ENCODE data around the gene WFDC2.

Gene WFDC2

GRCh38 chr20:45501600-45501999 is 32.0 kb downstream of the WFDC2 start:
- no peak for DNase-seq

DNA sequence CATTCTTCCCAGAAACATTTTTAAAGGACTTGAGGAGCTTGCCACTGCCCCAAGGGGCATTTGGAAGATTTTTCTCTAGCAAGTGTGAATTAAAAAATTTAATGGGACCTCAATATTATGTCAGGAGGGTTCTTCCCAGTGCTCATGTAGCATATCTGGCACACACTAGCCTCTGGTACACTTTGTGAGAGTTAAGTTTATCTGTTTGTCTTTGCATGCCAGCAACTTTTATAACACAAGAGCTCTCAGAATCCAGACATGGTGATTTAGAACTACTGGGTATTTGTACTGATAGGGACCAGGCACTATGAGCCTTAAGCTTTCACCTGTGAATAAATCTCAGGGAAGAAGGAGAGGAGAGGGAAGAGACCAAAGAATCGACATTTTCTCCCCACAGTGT is 33.0 kb downstream of the WFDC2 start:
- DNase-seq: no peak

GRCh38 chr20:45503403-45503802 is 33.9 kb downstream of the WFDC2 start:
- DNase-seq: no peak

DNA sequence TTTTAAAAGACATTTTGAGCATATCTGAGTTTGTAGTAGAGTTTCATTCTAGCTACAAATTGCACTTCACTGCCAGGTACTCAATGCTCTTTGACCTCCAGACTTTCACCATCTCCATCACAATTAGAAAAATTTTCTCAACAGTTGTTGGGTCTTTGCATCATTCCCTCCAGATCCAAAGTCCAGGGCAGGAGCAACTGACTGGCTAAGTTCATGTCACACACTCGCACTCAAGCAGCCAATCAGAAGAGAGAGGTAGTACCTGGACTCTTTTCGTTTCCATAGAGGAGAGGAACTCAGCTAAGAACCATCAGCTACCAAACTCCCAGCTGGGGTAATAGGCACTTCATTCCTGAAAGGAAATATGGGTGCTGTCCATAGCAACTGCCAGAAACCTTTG is 36.8 kb downstream of the WFDC2 start:
- DNase-seq: no peak

DNA sequence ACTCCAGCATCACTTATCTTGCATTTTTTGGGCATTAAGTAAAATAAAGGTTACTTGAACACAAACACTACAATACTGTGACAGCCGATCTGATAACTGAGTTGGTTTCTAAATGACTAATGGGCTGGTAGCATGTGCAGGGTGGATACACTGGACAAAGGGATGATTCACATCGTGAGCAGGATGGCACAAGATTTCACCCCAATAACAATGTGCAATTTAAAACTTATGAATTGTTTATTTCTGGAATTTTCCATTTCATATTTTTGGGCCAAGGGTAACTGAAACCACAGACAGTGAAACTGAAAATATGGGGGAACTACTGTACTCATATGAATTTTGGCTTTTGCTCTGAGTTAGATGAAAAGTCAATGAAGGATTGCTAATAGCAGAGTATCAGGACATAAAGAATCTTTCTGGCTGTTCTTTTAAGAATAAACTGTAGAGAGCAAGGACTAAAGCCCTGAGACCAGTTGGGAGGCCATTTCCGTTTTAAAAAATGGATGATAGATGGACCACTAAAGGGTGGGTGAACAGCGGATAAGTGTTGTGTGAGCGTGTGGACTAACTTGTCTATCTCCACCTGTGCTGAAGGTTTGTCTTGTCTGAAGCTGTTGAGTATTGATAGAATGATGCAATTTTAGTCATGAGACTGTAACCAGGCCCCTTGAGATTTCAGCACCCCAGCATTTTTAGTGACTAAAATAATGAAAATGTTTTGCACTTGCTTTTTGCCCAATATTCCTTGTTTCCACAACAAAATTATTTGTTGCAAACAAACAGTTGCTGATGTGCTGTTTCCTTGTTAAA is 37.7 kb downstream of the WFDC2 start:
- DNase-seq: no peak

DNA sequence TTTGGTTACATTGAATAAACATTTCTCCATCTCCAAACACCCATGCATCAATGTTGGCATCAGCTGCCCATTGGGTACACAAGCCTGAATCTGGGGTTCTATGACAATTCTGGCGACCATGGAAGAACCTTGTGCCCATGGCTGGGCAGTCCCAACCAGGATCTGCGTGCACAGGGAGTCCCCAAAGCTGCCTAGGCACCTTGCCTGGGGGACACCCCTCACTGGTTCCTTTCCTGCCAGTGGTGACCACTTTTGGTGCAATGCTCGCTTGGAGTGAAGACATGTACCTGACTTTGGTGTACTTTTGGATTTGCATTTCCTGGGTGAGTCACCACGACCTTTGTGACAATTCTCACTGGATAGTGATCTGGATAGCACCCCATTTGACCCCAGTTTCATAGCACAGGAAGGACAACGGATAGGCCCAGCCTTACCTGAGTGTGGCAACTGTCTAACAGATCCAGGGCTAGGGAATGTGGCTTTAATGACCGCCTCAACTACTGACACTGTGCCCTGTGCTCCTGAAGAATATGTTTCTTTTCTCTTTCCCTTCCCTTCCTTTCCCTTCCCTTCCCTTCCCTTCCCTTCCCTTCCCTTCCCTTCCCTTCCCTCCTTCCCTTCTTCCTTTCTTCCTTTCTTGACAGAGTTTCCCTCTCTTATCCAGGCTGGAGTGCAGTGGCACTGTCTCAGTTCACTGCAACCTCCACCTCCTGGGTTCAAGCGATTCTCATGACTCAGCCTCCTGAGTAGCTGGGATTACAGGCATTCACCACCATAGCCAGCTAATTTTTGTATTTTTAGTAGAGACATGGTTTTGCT is 38.7 kb downstream of the WFDC2 start:
- DNase-seq: no peak

DNA sequence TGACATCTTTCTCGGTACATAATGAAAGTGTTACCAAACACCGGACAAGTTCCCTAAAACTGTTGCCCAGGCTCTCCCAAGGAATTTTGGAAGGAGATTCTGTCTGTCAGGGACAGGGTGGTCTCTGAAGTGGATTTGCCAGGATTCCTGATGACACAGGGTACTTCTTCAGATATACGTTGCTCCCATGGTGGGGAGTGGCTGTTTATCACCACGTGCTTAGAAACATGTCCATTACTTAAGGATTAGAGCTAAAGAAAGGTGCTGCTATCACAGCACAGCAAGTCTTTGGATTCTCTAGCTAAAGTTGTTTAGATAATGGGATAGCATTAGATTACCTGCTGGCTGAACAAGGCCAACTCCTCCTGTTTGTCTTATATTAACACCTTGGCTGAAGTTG is 39.5 kb downstream of the WFDC2 start:
- DNase-seq: no peak

- no peak for DNase-seq
Observed at GRCh38 chr20:45510242-45510862, 40.8 kb downstream of the WFDC2 start.

- DNase-seq: no peak
Observed at GRCh38 chr20:45515147-45515913, 45.8 kb downstream of the WFDC2 start, which contains the start of gene SPINT3. TSS of gene SPINT3 (minus strand) at chr20:45515622. CDS start at chr20:45515608, 14 bp downstream.

GRCh38 chr20:45518282-45518681 is 48.7 kb downstream of the WFDC2 start:
- DNase-seq: no peak

GRCh38 chr20:45523821-45524220 is 54.3 kb downstream of the WFDC2 start:
- DNase-seq: no peak

- no peak for DNase-seq
Observed at GRCh38 chr20:45527294-45527693, 57.7 kb downstream of the WFDC2 start.

All from HCEC 1CT (cell line).